ENCODE results near the gene SMIM24.
"Not testable (repeated sequence)": the region's sequence is repeated elsewhere in the genome, so short reads cannot be mapped to it uniquely, and the experiment has no call there.

Gene SMIM24

DNA sequence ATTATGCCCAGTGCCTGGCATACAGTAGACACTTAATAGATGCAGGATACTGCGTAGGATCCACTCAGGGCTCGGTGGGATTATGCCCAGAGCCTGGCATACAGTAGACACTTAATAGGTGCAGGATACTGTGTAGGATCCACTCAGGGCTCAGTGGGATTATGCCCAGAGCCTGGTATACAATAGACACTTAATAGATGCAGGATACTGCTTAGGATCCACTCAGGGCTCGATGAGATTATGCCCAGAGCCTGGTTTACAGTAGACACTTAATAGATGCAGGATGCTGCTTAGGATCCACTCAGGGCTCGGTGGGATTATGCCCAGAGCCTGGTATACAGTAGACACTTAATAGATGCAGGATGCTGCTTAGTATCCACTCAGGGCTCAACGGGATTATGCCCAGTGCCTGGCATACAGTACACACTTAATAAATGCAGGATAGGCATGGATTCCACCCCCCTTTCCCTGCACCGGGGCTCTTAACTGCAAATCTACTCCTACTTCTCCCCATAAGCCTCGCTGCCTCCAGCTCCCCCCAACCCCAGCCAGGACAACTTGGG is 24.9 kb downstream of the SMIM24 start:
- Histone ChIP-seq H3K79me2 (ENCODE audit: low read length) (no peaks in the 10 kb centered on the region), H3K4me3 (ENCODE audit: low read length) (no peak overlapping the region), H3K9me3 (replicated peaks; ENCODE audit: insufficient read depth, low read length) (no peaks in the 10 kb centered on the region), H3K9ac (ENCODE audit: low read length) (no peak overlapping the region), H3K27ac (ENCODE audit: low read length) (no peak overlapping the region), H3K4me1 (ENCODE audit: low read length) (peaks cover 25% of the 10 kb centered on the region), H3K9me2 (replicated peaks; ENCODE audit: insufficient read depth, low read length) (no peaks in the 10 kb centered on the region), H3K27me3 (replicated peaks; ENCODE audit: insufficient read depth, low read length) (peaks cover 82% of the 10 kb centered on the region), H2AFZ (ENCODE audit: low read length) (no peak overlapping the region), H3F3A (ENCODE audit: insufficient read depth, low read length) (no peaks in the 10 kb centered on the region), H4K20me1 (ENCODE audit: insufficient read depth, low read length) (no peaks in the 10 kb centered on the region), H3K4me2 (ENCODE audit: low read depth, low read length) (no peak overlapping the region), H3K36me3 (replicated peaks; ENCODE audit: insufficient read depth, low read length) (no peaks in the 10 kb centered on the region)
- no peak for TF ChIP-seq EZH2phosphoT487 (IDR thresholded peaks at IDR 0.05; ENCODE audit: low read length)
- no peak for TF ChIP-seq EZH2 (optimal IDR thresholded peaks at IDR 0.05; ENCODE audit: low read depth, low read length)
- TF ChIP-seq, protein P1, sequence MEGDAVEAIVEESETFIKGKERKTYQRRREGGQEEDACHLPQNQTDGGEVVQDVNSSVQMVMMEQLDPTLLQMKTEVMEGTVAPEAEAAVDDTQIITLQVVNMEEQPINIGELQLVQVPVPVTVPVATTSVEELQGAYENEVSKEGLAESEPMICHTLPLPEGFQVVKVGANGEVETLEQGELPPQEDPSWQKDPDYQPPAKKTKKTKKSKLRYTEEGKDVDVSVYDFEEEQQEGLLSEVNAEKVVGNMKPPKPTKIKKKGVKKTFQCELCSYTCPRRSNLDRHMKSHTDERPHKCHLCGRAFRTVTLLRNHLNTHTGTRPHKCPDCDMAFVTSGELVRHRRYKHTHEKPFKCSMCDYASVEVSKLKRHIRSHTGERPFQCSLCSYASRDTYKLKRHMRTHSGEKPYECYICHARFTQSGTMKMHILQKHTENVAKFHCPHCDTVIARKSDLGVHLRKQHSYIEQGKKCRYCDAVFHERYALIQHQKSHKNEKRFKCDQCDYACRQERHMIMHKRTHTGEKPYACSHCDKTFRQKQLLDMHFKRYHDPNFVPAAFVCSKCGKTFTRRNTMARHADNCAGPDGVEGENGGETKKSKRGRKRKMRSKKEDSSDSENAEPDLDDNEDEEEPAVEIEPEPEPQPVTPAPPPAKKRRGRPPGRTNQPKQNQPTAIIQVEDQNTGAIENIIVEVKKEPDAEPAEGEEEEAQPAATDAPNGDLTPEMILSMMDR (IDR thresholded peaks at IDR 0.05; ENCODE audit: low read length): no peak
- no peak for DNase-seq

DNA sequence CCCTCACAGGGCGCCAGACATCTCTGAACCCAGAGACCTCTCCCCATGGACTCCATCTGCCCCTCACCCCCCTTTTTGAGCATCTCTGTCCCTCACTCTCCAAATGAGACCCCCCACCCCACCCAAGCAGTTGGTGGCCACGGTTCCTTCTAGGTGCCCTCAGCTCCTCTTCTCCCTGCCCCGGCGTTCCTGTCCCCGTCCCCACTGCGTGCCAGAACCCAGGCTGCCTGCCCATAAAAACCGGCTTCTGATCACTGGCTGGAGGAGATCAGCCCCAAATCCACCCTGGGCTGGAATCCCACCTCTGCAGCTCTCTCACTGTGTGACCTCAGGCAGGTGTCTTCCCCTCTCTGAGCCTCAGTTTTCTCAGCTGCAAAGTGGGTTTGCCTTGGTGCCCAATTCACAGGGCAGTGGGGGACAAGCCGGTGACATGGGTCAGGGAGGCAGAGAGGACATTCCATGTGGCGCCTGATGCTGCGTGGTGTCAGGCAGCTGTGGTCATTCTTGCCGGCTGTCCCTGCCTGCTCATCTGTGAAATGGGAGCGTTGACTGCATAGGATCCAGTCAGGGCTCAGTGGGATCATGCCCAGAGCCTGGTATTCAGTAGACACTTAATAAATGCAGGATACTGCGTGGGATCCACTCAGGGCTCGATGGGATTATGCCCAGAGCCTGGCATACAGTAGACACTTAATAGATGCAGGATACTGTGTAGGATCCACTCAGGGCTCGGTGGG is 25.5 kb downstream of the SMIM24 start:
- DNase-seq: no peak
- no peaks in the 10 kb centered on the region for H3K9me3 ChIP-seq (replicated peaks; ENCODE audit: insufficient read depth, low read length)
- TF ChIP-seq EZH2 (optimal IDR thresholded peaks at IDR 0.05; ENCODE audit: low read depth, low read length): no peak
- TF ChIP-seq, protein P1 (IDR thresholded peaks at IDR 0.05; ENCODE audit: low read length): no peak
- no peak for TF ChIP-seq EZH2phosphoT487 (IDR thresholded peaks at IDR 0.05; ENCODE audit: low read length)
- no peak overlapping the region for H3K27ac ChIP-seq (ENCODE audit: low read length)
- H4K20me1 ChIP-seq (ENCODE audit: insufficient read depth, low read length): no peaks in the 10 kb centered on the region
- no peaks in the 10 kb centered on the region for H3F3A ChIP-seq (ENCODE audit: insufficient read depth, low read length)
- peaks cover 25% of the 10 kb centered on the region for H3K4me1 ChIP-seq (ENCODE audit: low read length)
- H3K27me3 ChIP-seq (replicated peaks; ENCODE audit: insufficient read depth, low read length): peaks cover 76% of the 10 kb centered on the region
- no peak overlapping the region for H3K4me3 ChIP-seq (ENCODE audit: low read length)
- H2AFZ ChIP-seq (ENCODE audit: low read length): no peak overlapping the region
- H3K9ac ChIP-seq (ENCODE audit: low read length): no peak overlapping the region
- no peaks in the 10 kb centered on the region for H3K79me2 ChIP-seq (ENCODE audit: low read length)
- H3K9me2 ChIP-seq (replicated peaks; ENCODE audit: insufficient read depth, low read length): no peaks in the 10 kb centered on the region
- no peak overlapping the region for H3K4me2 ChIP-seq (ENCODE audit: low read depth, low read length)
- H3K36me3 ChIP-seq (replicated peaks; ENCODE audit: insufficient read depth, low read length): no peaks in the 10 kb centered on the region

DNA sequence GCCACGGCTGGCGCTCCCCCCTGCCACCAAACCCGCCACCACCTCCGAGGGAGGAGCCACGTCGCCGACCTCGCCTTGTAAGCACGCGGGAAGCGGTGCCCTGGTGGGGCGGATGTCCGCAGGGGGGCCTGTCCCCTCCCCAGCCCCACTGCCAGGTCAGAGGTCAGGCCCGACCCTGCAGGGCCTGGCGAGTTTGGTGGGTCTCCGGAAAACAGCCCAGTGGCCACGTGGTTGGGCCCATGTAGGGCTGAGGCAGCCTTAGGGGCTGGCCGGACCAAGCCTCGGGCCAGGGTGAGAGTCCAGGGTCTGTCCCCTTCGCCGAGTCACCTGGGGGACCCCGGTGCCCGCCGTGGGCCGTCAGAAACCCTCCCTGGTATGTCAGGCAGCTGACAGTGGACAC is 26.5 kb downstream of the SMIM24 start:
- Histone ChIP-seq H3F3A (ENCODE audit: insufficient read depth, low read length) (no peaks in the 10 kb centered on the region), H4K20me1 (ENCODE audit: insufficient read depth, low read length) (no peaks in the 10 kb centered on the region), H2AFZ (ENCODE audit: low read length) (no peak overlapping the region), H3K9ac (ENCODE audit: low read length) (no peak overlapping the region), H3K36me3 (replicated peaks; ENCODE audit: insufficient read depth, low read length) (no peaks in the 10 kb centered on the region), H3K27ac (ENCODE audit: low read length) (no peak overlapping the region), H3K4me2 (ENCODE audit: low read depth, low read length) (no peak overlapping the region), H3K9me2 (replicated peaks; ENCODE audit: insufficient read depth, low read length) (no peaks in the 10 kb centered on the region), H3K79me2 (ENCODE audit: low read length) (no peaks in the 10 kb centered on the region), H3K4me1 (ENCODE audit: low read length) (peaks cover 21% of the 10 kb centered on the region), H3K9me3 (replicated peaks; ENCODE audit: insufficient read depth, low read length) (no peaks in the 10 kb centered on the region), H3K4me3 (ENCODE audit: low read length) (no peak overlapping the region), H3K27me3 (replicated peaks; ENCODE audit: insufficient read depth, low read length) (peaks cover 73% of the 10 kb centered on the region)
- TF ChIP-seq EZH2 (optimal IDR thresholded peaks at IDR 0.05; ENCODE audit: low read depth, low read length) (no peak), EZH2phosphoT487 (IDR thresholded peaks at IDR 0.05; ENCODE audit: low read length) (no peak)
- TF ChIP-seq, protein P1 (IDR thresholded peaks at IDR 0.05; ENCODE audit: low read length): no peak
- DNase-seq: no peak

DNA sequence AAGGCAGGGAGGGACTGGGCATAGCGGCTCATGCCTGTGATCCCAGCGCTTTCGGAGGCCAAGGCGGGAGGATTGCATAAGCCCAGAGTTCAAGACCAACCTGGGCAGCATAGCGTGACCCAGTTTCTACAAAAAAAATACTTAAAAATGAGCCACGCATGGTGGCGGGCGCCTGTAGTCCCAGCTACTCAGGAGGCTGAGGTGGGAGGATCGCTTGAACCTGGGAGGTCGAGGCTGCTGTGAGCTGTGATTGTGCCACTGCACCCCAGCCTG is 27.4 kb downstream of the SMIM24 start:
- peaks cover 73% of the 10 kb centered on the region for H3K27me3 ChIP-seq (replicated peaks; ENCODE audit: insufficient read depth, low read length)
- H3K4me1 ChIP-seq (ENCODE audit: low read length): peaks cover 11% of the 10 kb centered on the region
- not testable (repeated sequence) for H3K9ac ChIP-seq (ENCODE audit: low read length); H3K79me2 ChIP-seq (ENCODE audit: low read length); H3K36me3 ChIP-seq (replicated peaks; ENCODE audit: insufficient read depth, low read length); H3K4me3 ChIP-seq (ENCODE audit: low read length); DNase-seq; H3K27ac ChIP-seq (ENCODE audit: low read length); H4K20me1 ChIP-seq (ENCODE audit: insufficient read depth, low read length); H3K9me3 ChIP-seq (replicated peaks; ENCODE audit: insufficient read depth, low read length); H3K9me2 ChIP-seq (replicated peaks; ENCODE audit: insufficient read depth, low read length); H3F3A ChIP-seq (ENCODE audit: insufficient read depth, low read length); H2AFZ ChIP-seq (ENCODE audit: low read length); H3K4me2 ChIP-seq (ENCODE audit: low read depth, low read length)
